Measurements from ENCODE around the gene SRCAP.

DNA sequence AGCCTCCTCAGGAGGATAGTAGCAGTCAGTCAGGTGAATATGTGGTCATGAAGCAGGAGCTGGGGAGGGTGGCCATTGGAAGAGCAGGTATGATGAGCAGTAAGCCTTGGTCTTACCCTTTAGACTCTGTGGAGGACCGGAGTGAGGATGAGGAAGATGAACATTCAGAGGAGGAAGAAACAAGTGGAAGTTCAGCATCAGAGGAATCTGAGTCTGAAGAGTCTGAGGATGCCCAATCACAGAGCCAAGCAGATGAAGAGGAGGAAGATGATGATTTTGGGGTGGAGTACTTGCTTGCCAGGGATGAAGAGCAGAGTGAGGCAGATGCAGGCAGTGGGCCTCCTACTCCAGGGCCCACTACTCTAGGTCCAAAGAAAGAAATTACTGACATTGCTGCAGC, 12.7 kb downstream of the SRCAP start:
- TF ChIP-seq, protein P1, sequence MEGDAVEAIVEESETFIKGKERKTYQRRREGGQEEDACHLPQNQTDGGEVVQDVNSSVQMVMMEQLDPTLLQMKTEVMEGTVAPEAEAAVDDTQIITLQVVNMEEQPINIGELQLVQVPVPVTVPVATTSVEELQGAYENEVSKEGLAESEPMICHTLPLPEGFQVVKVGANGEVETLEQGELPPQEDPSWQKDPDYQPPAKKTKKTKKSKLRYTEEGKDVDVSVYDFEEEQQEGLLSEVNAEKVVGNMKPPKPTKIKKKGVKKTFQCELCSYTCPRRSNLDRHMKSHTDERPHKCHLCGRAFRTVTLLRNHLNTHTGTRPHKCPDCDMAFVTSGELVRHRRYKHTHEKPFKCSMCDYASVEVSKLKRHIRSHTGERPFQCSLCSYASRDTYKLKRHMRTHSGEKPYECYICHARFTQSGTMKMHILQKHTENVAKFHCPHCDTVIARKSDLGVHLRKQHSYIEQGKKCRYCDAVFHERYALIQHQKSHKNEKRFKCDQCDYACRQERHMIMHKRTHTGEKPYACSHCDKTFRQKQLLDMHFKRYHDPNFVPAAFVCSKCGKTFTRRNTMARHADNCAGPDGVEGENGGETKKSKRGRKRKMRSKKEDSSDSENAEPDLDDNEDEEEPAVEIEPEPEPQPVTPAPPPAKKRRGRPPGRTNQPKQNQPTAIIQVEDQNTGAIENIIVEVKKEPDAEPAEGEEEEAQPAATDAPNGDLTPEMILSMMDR (conservative IDR thresholded peaks at IDR 0.05) = no peak
- no peak for TF ChIP-seq EZH2 (IDR thresholded peaks at IDR 0.05; ENCODE audit: low read depth)

All from PC-9 (cell line).